ENCODE data around the gene SCOC. TPM values are rescaled to one million over a fixed set of nuclear protein-coding genes. Genes with fewer than 3 reads are reported as not detected.

Gene SCOC
- total and polyA plus RNA-seq, 9 of the 15 experiments (the other 6 are each of a cell fraction or from before 2014, with no cell fraction given) = 16.8 to 110 (median 46.7) TPM

DNA sequence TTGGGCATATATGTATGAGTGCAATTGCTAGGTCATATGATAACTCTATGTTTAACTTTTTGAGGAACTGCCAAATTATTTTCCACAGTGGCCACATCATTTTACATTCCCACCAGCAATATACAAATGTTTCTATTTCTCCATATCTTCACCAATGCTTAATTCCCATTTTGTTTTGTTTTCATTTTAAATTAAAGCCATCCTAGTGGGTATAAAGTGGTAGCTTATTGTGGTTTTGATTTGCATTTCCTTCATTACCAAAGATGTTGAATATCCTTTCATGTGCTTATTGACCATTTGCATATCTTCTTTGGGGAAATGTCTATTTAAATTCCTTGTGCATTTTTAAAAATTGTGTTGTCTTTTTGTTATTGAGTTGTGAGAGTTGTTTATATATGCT is 36.7 kb upstream of the SCOC start:
- BruUV-seq (replicated peaks) = no TSS peak
- Histone ChIP-seq H3K36me3 (ENCODE audit: control insufficient read depth, insufficient read depth, low read length) (no peaks in the 10 kb centered on the region), H3K4me1 (replicated peaks in 1 of 2; ENCODE audit: control insufficient read depth in 2 of 2, insufficient read depth in 2 of 2, low read length in 2 of 2) (no peaks in the 10 kb centered on the region), H3K9ac (ENCODE audit: insufficient read depth in 1 of 2, low read depth in 2 of 2, low read length in 2 of 2) (no peak overlapping the region), H4K20me1 (replicated peaks; ENCODE audit: control insufficient read depth, insufficient read depth, low read length) (no peaks in the 10 kb centered on the region), H3K9me1 (ENCODE audit: control insufficient read depth, insufficient read depth, low read length) (no peaks in the 10 kb centered on the region), H2AFZ (ENCODE audit: low read depth, low read length) (no peak overlapping the region), H3K27me3 (ENCODE audit: control insufficient read depth in 2 of 2, insufficient read depth in 2 of 2, low read length in 2 of 2) (no peaks in the 10 kb centered on the region), H3K9me3 (replicated peaks; ENCODE audit: control insufficient read depth, insufficient read depth, low read depth, low read length) (no peaks in the 10 kb centered on the region), H3K79me2 (ENCODE audit: control insufficient read depth, insufficient read depth, low read length) (no peaks in the 10 kb centered on the region), H3K4me2 (ENCODE audit: insufficient read depth, low read length) (no peak overlapping the region), H3K4me3 (no peak overlapping the region), H3K27ac (ENCODE audit: extremely low read depth, low read depth, low read length) (no peak overlapping the region)
- FAIRE-seq = no peak
- DNase-seq (ENCODE audit: extremely low read depth in 1 of 4, low spot score in 3 of 4) = no peak
- in situ Hi-C loops (cut with MboI) (no loop called here), intact Hi-C loops (cut with micrococcal nuclease) (no loop called here)
- ChIA-PET CTCF (ENCODE audit: low intra/inter-chr PET ratio) (no interaction called here), POLR2A (no interaction called here)
- no peak for ATAC-seq
- no peak for TF ChIP-seq ZNF3 (CRISPR knock-in tag; IDR thresholded peaks at IDR 0.05)
- TF ChIP-seq EZH2 (IDR thresholded peaks at IDR 0.05; ENCODE audit: borderline replicate concordance, low read depth, low read length) = no peak
- TF ChIP-seq ARHGAP35 (IDR thresholded peaks at IDR 0.05; ENCODE audit: partially characterized antibody) = no peak
- TF ChIP-seq PRPF4 (IDR thresholded peaks at IDR 0.05; ENCODE audit: insufficient read depth, low read depth, low read length, poor library complexity, severe bottlenecking) = no peak
- no peak for TF ChIP-seq VEZF1 (CRISPR knock-in tag; IDR thresholded peaks at IDR 0.05)
- TF ChIP-seq ESRRB (CRISPR knock-in tag; IDR thresholded peaks at IDR 0.05; ENCODE audit: borderline replicate concordance) = no peak
- TF ChIP-seq HMG20A (CRISPR knock-in tag; conservative IDR thresholded peaks at IDR 0.05) = no peak
- no peak for TF ChIP-seq RBFOX2 (IDR thresholded peaks at IDR 0.05; ENCODE audit: low read depth, low read length)
- no peak for TF ChIP-seq NCOA6 (IDR thresholded peaks at IDR 0.05)
- TF ChIP-seq TSHZ1 (CRISPR knock-in tag; IDR thresholded peaks at IDR 0.05) = no peak
- TF ChIP-seq TCF15 (CRISPR knock-in tag; IDR thresholded peaks at IDR 0.05) = no peak
- no peak for TF ChIP-seq ZNF12 (CRISPR knock-in tag; IDR thresholded peaks at IDR 0.05)
- TF ChIP-seq ZNF282 (CRISPR knock-in tag; IDR thresholded peaks at IDR 0.05) = no peak
- TF ChIP-seq TOE1 (IDR thresholded peaks at IDR 0.05; ENCODE audit: borderline replicate concordance) = no peak
- no peak for TF ChIP-seq TOE1 (CRISPR knock-in tag; IDR thresholded peaks at IDR 0.05; ENCODE audit: borderline replicate concordance, low read depth)
- no peak for TF ChIP-seq FIP1L1 (IDR thresholded peaks at IDR 0.05; ENCODE audit: low read depth, low read length, poor library complexity, severe bottlenecking)
- no peak for TF ChIP-seq STAG1 (CRISPR knock-in tag; IDR thresholded peaks at IDR 0.05; ENCODE audit: borderline replicate concordance)
- TF ChIP-seq, protein P1, sequence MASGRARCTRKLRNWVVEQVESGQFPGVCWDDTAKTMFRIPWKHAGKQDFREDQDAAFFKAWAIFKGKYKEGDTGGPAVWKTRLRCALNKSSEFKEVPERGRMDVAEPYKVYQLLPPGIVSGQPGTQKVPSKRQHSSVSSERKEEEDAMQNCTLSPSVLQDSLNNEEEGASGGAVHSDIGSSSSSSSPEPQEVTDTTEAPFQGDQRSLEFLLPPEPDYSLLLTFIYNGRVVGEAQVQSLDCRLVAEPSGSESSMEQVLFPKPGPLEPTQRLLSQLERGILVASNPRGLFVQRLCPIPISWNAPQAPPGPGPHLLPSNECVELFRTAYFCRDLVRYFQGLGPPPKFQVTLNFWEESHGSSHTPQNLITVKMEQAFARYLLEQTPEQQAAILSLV (tag; IDR thresholded peaks at IDR 0.05) = no peak
